SK-N-SH treated with all-trans-retinoic acid at 6 μM for 48 hours (cell line): Measurements from ENCODE around the gene DCTN5.

Experiments
- ESRRG ChIP-seq: fragments of 250-450 bp; sonication (Bioruptor Pico); IDR thresholded peaks from 2 replicates; pipeline ENCODE4 v1.6.1; 2021; ENCODE audit warnings: mild to moderate bottlenecking
- TOX ChIP-seq: fragments of 250-450 bp; sonication (Bioruptor Pico); IDR thresholded peaks from 2 replicates; pipeline ENCODE4 v1.8.0; 2021; ENCODE audit warnings: mild to moderate bottlenecking, moderate library complexity, borderline replicate concordance
- TF ChIP-seq, protein P1 (sequence below): fragments of 250-450 bp; sonication (Bioruptor Pico); IDR thresholded peaks from 2 replicates; pipeline ENCODE4 v1.5.1; 2021; ENCODE audit warnings: mild to moderate bottlenecking, moderate library complexity

DNA sequence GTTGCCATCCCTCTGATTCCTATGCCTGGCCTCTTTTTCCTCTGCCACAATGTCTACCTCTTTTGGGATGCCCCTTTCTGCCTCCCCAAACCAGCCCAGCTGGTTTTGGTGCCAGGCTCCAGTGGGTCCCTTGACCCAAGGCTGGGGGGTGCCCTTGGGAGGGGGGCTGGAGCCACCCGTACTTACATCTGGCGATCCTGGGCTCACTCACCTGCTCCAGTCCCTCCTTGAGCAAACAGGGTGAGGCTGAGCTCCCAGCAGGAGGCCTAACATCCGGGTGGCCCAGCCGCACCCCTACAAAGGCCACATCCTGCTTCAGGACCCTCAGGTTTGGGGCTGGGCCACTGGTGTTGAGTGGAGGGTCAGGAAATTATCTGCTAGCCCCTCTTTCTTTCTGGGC is 70.5 kb downstream of the DCTN5 start:
- TF ChIP-seq ESRRG (CRISPR knock-in tag): no peak
- TF ChIP-seq, protein P1, sequence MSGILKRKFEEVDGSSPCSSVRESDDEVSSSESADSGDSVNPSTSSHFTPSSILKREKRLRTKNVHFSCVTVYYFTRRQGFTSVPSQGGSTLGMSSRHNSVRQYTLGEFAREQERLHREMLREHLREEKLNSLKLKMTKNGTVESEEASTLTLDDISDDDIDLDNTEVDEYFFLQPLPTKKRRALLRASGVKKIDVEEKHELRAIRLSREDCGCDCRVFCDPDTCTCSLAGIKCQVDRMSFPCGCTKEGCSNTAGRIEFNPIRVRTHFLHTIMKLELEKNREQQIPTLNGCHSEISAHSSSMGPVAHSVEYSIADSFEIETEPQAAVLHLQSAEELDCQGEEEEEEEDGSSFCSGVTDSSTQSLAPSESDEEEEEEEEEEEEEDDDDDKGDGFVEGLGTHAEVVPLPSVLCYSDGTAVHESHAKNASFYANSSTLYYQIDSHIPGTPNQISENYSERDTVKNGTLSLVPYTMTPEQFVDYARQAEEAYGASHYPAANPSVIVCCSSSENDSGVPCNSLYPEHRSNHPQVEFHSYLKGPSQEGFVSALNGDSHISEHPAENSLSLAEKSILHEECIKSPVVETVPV: no peak
- no peak for TF ChIP-seq TOX (CRISPR knock-in tag)
